ENCODE measurements around the gene SLC27A1. TPM values are rescaled to one million over a fixed set of nuclear protein-coding genes. Genes with fewer than 3 reads are reported as not detected.
A peak's percentile ranks its signal among the peaks of the same experiment; 100 is the strongest.

SLC27A1 gene
- total RNA-seq, 1 experiment from 2014 or later = 8.6 TPM

DNA sequence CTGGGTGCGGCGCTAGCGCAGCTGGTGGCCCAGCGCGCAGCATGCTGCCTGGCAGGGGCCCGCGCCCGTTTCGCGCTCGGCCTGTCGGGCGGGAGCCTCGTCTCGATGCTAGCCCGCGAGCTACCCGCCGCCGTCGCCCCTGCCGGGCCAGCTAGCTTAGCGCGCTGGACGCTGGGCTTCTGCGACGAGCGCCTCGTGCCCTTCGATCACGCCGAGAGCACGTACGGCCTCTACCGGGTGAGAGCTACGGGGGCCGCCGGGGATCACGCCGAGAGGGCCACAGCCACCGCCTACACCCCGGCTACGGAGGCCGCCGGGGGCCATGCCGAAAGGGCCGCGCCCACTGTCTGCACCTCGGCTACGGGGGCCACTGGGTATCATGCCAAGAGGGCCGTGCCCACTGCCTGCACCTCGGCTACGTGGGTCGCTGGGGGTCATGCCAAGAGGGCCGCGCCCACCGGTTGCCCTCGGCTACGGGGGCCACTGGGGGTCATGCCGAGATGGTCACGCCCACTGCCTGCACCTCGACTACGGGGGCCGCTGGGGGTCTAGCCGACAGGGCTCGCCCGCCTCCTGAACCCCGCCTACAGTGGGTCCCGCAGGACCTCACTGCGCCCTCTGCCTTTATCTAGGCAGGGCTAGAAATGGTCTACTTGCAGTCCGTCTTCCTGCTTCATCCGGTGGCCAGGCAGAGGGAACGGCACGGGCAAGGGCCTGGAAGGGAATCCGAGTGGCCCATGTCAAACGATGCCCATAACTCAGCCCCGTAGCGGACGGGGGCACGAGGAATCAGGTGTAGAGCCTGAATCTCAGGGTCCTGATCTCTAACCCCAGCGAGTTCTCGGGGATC, 41.6 kb downstream of the SLC27A1 start (continued):
- peak; percentile 84; the same call in 1 of the 2 replicates for TF ChIP-seq ZBTB21 (CRISPR knock-in tag; IDR thresholded peaks at IDR 0.05; ENCODE audit: borderline replicate concordance)
- peak; percentile 95 for TF ChIP-seq KAT7 (CRISPR knock-in tag; IDR thresholded peaks at IDR 0.05; ENCODE audit: borderline replicate concordance)
- peak; percentile 81; the same call in 1 of the 2 replicates for TF ChIP-seq MYBL2 (CRISPR knock-in tag; IDR thresholded peaks at IDR 0.05)
- TF ChIP-seq CDX4 (CRISPR knock-in tag; IDR thresholded peaks at IDR 0.05; ENCODE audit: borderline replicate concordance) = no peak
- TF ChIP-seq, protein P1, sequence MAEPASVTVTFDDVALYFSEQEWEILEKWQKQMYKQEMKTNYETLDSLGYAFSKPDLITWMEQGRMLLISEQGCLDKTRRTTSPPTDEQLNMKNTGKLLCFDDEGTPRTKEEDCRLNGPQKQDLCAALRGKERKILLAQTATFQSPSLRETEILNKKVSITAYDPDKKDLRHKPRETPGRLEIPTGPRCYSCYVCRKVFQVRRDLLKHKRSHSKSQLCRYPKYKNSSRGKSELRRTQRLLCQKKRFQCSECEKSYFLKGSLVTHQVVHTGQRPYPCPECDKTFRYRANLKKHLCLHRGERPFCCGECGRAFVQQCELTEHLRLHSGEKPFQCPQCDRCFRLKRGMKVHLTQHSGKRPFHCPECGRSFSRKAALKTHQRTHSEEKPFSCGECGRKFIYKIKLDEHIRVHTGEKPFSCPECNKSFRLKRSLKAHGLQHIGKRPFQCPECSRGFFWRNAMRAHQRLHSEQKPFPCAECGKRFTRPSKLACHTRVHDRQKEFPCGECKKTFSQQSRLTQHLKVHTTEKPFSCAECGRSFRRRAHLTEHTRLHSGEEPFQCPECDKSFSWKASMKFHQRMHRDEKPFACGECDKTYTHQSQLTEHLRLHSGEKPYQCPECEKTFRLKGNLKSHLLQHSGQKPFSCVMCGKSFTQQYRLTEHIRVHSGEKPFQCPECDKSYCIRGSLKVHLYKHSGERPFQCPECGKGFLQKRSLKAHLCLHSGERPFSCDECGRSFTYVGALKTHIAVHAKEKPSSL (CRISPR knock-in tag; conservative IDR thresholded peaks at IDR 0.05) = no peak
- no peak; the same call in 1 of the 2 replicates for TF ChIP-seq ATF2 (CRISPR knock-in tag; IDR thresholded peaks at IDR 0.05; ENCODE audit: borderline replicate concordance, low read depth)
- TF ChIP-seq HMGXB4 (CRISPR knock-in tag; IDR thresholded peaks at IDR 0.05) = peak; percentile 70; the same call in 1 of the 2 replicates
- TF ChIP-seq, protein P2, sequence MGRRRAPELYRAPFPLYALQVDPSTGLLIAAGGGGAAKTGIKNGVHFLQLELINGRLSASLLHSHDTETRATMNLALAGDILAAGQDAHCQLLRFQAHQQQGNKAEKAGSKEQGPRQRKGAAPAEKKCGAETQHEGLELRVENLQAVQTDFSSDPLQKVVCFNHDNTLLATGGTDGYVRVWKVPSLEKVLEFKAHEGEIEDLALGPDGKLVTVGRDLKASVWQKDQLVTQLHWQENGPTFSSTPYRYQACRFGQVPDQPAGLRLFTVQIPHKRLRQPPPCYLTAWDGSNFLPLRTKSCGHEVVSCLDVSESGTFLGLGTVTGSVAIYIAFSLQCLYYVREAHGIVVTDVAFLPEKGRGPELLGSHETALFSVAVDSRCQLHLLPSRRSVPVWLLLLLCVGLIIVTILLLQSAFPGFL (CRISPR knock-in tag; IDR thresholded peaks at IDR 0.05; ENCODE audit: borderline replicate concordance) = 0 out of 2 replicates have a peak, but pooled peaks have one; percentile 44
- peak; percentile 92 for TF ChIP-seq ARID4B (CRISPR knock-in tag; IDR thresholded peaks at IDR 0.05; ENCODE audit: borderline replicate concordance)
- TF ChIP-seq ELF4 (CRISPR knock-in tag; IDR thresholded peaks at IDR 0.05; ENCODE audit: low read depth) = 0 out of 2 replicates have a peak, but pooled peaks have one; percentile 62
- TF ChIP-seq, protein P3, sequence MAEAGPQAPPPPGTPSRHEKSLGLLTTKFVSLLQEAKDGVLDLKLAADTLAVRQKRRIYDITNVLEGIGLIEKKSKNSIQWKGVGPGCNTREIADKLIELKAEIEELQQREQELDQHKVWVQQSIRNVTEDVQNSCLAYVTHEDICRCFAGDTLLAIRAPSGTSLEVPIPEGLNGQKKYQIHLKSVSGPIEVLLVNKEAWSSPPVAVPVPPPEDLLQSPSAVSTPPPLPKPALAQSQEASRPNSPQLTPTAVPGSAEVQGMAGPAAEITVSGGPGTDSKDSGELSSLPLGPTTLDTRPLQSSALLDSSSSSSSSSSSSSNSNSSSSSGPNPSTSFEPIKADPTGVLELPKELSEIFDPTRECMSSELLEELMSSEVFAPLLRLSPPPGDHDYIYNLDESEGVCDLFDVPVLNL (CRISPR knock-in tag; IDR thresholded peaks at IDR 0.05; ENCODE audit: borderline replicate concordance, low read depth) = 0 out of 2 replicates have a peak, but pooled peaks have one; percentile 66
- no peak for TF ChIP-seq ZNF423 (CRISPR knock-in tag; IDR thresholded peaks at IDR 0.05)
- no peak for TF ChIP-seq MLX (CRISPR knock-in tag; IDR thresholded peaks at IDR 0.05)
- TF ChIP-seq, protein P4, sequence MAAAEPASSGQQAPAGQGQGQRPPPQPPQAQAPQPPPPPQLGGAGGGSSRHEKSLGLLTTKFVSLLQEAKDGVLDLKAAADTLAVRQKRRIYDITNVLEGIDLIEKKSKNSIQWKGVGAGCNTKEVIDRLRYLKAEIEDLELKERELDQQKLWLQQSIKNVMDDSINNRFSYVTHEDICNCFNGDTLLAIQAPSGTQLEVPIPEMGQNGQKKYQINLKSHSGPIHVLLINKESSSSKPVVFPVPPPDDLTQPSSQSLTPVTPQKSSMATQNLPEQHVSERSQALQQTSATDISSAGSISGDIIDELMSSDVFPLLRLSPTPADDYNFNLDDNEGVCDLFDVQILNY (CRISPR knock-in tag; IDR thresholded peaks at IDR 0.05) = no peak; the same call in 1 of the 2 replicates
- TF ChIP-seq SOX15 (CRISPR knock-in tag; IDR thresholded peaks at IDR 0.05) = no peak
- peak; percentile 95 for TF ChIP-seq NR3C1 (CRISPR knock-in tag; conservative IDR thresholded peaks at IDR 0.05; ENCODE audit: low read depth)
- TF ChIP-seq MAX (CRISPR knock-in tag; IDR thresholded peaks at IDR 0.05) = peak; percentile 97
- TF ChIP-seq, protein P5, sequence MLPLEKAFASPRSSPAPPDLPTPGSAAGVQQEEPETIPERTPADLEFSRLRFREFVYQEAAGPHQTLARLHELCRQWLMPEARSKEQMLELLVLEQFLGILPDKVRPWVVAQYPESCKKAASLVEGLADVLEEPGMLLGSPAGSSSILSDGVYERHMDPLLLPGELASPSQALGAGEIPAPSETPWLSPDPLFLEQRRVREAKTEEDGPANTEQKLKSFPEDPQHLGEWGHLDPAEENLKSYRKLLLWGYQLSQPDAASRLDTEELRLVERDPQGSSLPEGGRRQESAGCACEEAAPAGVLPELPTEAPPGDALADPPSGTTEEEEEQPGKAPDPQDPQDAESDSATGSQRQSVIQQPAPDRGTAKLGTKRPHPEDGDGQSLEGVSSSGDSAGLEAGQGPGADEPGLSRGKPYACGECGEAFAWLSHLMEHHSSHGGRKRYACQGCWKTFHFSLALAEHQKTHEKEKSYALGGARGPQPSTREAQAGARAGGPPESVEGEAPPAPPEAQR (CRISPR knock-in tag; IDR thresholded peaks at IDR 0.05) = no peak

All from WTC11 (cell line).